GM12892 (cell line): ENCODE measurements around the gene SUPT3H.
"Not testable (repeated sequence)": the region's sequence is repeated elsewhere in the genome, so short reads cannot be mapped to it uniquely, and the experiment has no call there.

ENCODE experiments used
- DNase-seq: peaks from one replicate; pipeline ENCODE4 v3.0.0; 2011; ENCODE audit not compliant: insufficient read length
- FAIRE-seq: peaks from 2 replicates; lab custom pipeline; 2011; peaks lifted over from hg19 to GRCh38; lab: Jason Lieb, UNC
- POLR2A ChIP-seq: IDR thresholded peaks from 2 replicates; pipeline ENCODE4 v1.6.1; 2011; ENCODE audit warnings: low read depth, low read length, control low read depth
- POLR2AphosphoS5 ChIP-seq: IDR thresholded peaks from 2 replicates; pipeline ENCODE4 v1.6.1; 2011; ENCODE audit warnings: low read depth, low read length, control low read depth
- TAF1 ChIP-seq: IDR thresholded peaks from 2 replicates; pipeline ENCODE4 v1.6.1; 2011; ENCODE audit warnings: low read depth, mild to moderate bottlenecking, control low read depth, low read length, borderline replicate concordance

Gene SUPT3H

GRCh38 chr6:45045253-45045601 is 332.5 kb downstream of the SUPT3H start:
- TF ChIP-seq POLR2A (no peak), TAF1 (no peak), POLR2AphosphoS5 (no peak)
- FAIRE-seq: no peak

GRCh38 chr6:45044510-45045252 is 333.1 kb downstream of the SUPT3H start:
- FAIRE-seq (no peak), DNase-seq (no peak)
- no peak for TF ChIP-seq POLR2AphosphoS5
- no peak for TF ChIP-seq POLR2A
- no peak for TF ChIP-seq TAF1

More at GRCh38 chr6:45045253-45045601, 332.5 kb downstream of the SUPT3H start:
- no peak for DNase-seq

GRCh38 chr6:45044086-45044485 is 333.6 kb downstream of the SUPT3H start:
- FAIRE-seq (no peak), DNase-seq (no peak)
- TF ChIP-seq POLR2AphosphoS5: no peak
- TF ChIP-seq TAF1: no peak
- TF ChIP-seq POLR2A: no peak

GRCh38 chr6:45042673-45043072 is 335.1 kb downstream of the SUPT3H start:
- DNase-seq, FAIRE-seq: not testable (repeated sequence)

- no peak for FAIRE-seq
- no peak for TF ChIP-seq POLR2A
- no peak for TF ChIP-seq TAF1
- no peak for TF ChIP-seq POLR2AphosphoS5
These were observed 339.5 kb downstream of the SUPT3H start for GRCh38 chr6:45038226-45038625.

GRCh38 chr6:45036103-45036502 is 341.6 kb downstream of the SUPT3H start:
- TF ChIP-seq POLR2AphosphoS5: no peak
- TF ChIP-seq TAF1: no peak
- TF ChIP-seq POLR2A: no peak
- FAIRE-seq (no peak), DNase-seq (no peak)

More at GRCh38 chr6:45038226-45038625, 339.5 kb downstream of the SUPT3H start:
- DNase-seq: no peak

GRCh38 chr6:45032426-45032825 is 345.3 kb downstream of the SUPT3H start:
- FAIRE-seq: no peak
- DNase-seq: no peak
- TF ChIP-seq POLR2AphosphoS5 (no peak), POLR2A (no peak), TAF1 (no peak)

- FAIRE-seq: no peak
- TF ChIP-seq POLR2AphosphoS5 (no peak), POLR2A (no peak), TAF1 (no peak)
- DNase-seq: no peak
These were observed 346.1 kb downstream of the SUPT3H start for GRCh38 chr6:45031601-45032000.

- DNase-seq (no peak), FAIRE-seq (no peak)
- TF ChIP-seq TAF1 (no peak), POLR2A (no peak), POLR2AphosphoS5 (no peak)
These were observed 350.6 kb downstream of the SUPT3H start for GRCh38 chr6:45027126-45027525.

- TF ChIP-seq TAF1 (no peak), POLR2AphosphoS5 (no peak), POLR2A (no peak)
- DNase-seq: no peak
- no peak for FAIRE-seq
These were observed 351.7 kb downstream of the SUPT3H start for GRCh38 chr6:45026003-45026516.

- no peak for TF ChIP-seq POLR2A
- TF ChIP-seq POLR2AphosphoS5: no peak
- no peak for TF ChIP-seq TAF1
- FAIRE-seq (no peak), DNase-seq (no peak)
These were observed 353.1 kb downstream of the SUPT3H start for GRCh38 chr6:45024610-45025009.

- DNase-seq (no peak), FAIRE-seq (no peak)
- no peak for TF ChIP-seq POLR2AphosphoS5
- TF ChIP-seq TAF1: no peak
- TF ChIP-seq POLR2A: no peak
These were observed 356.1 kb downstream of the SUPT3H start for GRCh38 chr6:45021676-45022075.

- TF ChIP-seq POLR2A (no peak), TAF1 (no peak), POLR2AphosphoS5 (no peak)
- FAIRE-seq: no peak
- no peak for DNase-seq
These were observed 365.0 kb downstream of the SUPT3H start for GRCh38 chr6:45012687-45013086.

- TF ChIP-seq POLR2A (no peak), TAF1 (no peak), POLR2AphosphoS5 (no peak)
- FAIRE-seq (peak; percentile 30), DNase-seq (no peak)
These were observed 368.2 kb downstream of the SUPT3H start for GRCh38 chr6:45009576-45009975.
